8988T (cell line): Measurements from ENCODE around the gene IGF1.
"Not testable (repeated sequence)": the region's sequence is repeated elsewhere in the genome, so short reads cannot be mapped to it uniquely, and the experiment has no call there.

Experiments
- DNase-seq: peaks from one replicate; pipeline ENCODE4 v3.0.0; 2011

Gene IGF1

GRCh38 chr12:102454808-102455760, 25.3 kb downstream of the IGF1 start:
- DNase-seq = no peak

GRCh38 chr12:102454330-102454729, 26.0 kb downstream of the IGF1 start:
- no peak for DNase-seq

- DNase-seq = no peak
These were observed 27.8 kb downstream of the IGF1 start for GRCh38 chr12:102452605-102453004.

- DNase-seq = not testable (repeated sequence)
These were observed 31.3 kb downstream of the IGF1 start for GRCh38 chr12:102449018-102449417.

- not testable (repeated sequence) for DNase-seq
These were observed 32.9 kb downstream of the IGF1 start for GRCh38 chr12:102447426-102447825.

GRCh38 chr12:102444707-102445106, 35.7 kb downstream of the IGF1 start:
- no peak for DNase-seq

- DNase-seq = no peak
These were observed 36.3 kb downstream of the IGF1 start for GRCh38 chr12:102444093-102444492.

- no peak for DNase-seq
These were observed 39.2 kb downstream of the IGF1 start for GRCh38 chr12:102441077-102441596.

- no peak for DNase-seq
These were observed 40.6 kb downstream of the IGF1 start for GRCh38 chr12:102439426-102440405.

- no peak for DNase-seq
These were observed 41.5 kb downstream of the IGF1 start for GRCh38 chr12:102438827-102439210.

- no peak for DNase-seq
These were observed 42.1 kb downstream of the IGF1 start for GRCh38 chr12:102438047-102438826.

- no peak for DNase-seq
These were observed 42.9 kb downstream of the IGF1 start for GRCh38 chr12:102437511-102437910.

- DNase-seq = no peak
These were observed 43.5 kb downstream of the IGF1 start for GRCh38 chr12:102436867-102437266.

- no peak for DNase-seq
These were observed 44.4 kb downstream of the IGF1 start for GRCh38 chr12:102435827-102436436.

GRCh38 chr12:102433304-102433703, 47.1 kb downstream of the IGF1 start:
- no peak for DNase-seq

GRCh38 chr12:102430661-102431060, 49.7 kb downstream of the IGF1 start:
- no peak for DNase-seq

GRCh38 chr12:102429211-102430154, 50.9 kb downstream of the IGF1 start:
- DNase-seq = no peak

GRCh38 chr12:102427543-102427941, 52.8 kb downstream of the IGF1 start:
- DNase-seq = no peak

GRCh38 chr12:102426599-102427542, 53.5 kb downstream of the IGF1 start:
- no peak for DNase-seq
